Muscle of leg (tissue), 16 donors: ENCODE data around the gene ZNF593. TPM values are rescaled to one million over a fixed set of nuclear protein-coding genes. Genes with fewer than 3 reads are reported as not detected.

Experiments used
- DNase-seq: peaks from one replicate; pipeline ENCODE4 v3.0.0; 2013
- H3K27ac ChIP-seq: one replicate; pipeline ENCODE4 v1.5.1; 2013; ENCODE audit warnings: mild to moderate bottlenecking, low read length, control low read depth
- H3K27me3 ChIP-seq: one replicate; pipeline ENCODE4 v1.6.1; 2013; ENCODE audit warnings: low read length; ENCODE audit not compliant: control insufficient read depth, insufficient read depth
- H3K36me3 ChIP-seq: one replicate; pipeline ENCODE4 v1.6.1; 2013; ENCODE audit warnings: low read length; ENCODE audit not compliant: control insufficient read depth, insufficient read depth
- H3K4me1 ChIP-seq: one replicate; pipeline ENCODE4 v1.6.1; 2013; ENCODE audit warnings: low read length; ENCODE audit not compliant: control insufficient read depth, insufficient read depth
- H3K4me3 ChIP-seq: one replicate; pipeline ENCODE4 v1.5.1; 2013; ENCODE audit warnings: low read length, control low read depth
- H3K9me3 ChIP-seq: replicated peaks from 2 replicates; pipeline ENCODE4 v1.6.1; 2013; ENCODE audit warnings: low read depth, low read length; ENCODE audit not compliant: control insufficient read depth
- WGBS: methylation state at CpG from one replicate; pipeline ENCODE4 v1.1.5; 2013; ENCODE audit warnings: missing lambda C conversion rate; ENCODE audit not compliant: insufficient coverage; 5-methylcytosine and 5-hydroxymethylcytosine counted together
- long read RNA-seq, 11 donors: transcript quantifications; one replicate each; lab custom pipeline, GENCODE V29; 2026
- polyA plus RNA-seq, 8 donors: library from polyadenylated mRNA; unstranded; fragments of 120-200 nt; gene quantifications; one replicate each; pipeline versions ENCODE4 v1.2.1 to v1.2.3, GENCODE V29; 2013; ENCODE audit warnings: inconsistent platforms in 1 of 8, low replicate concordance in 1 of 8; ENCODE audit not compliant: insufficient read length in 8 of 8, insufficient read depth in 1 of 8
- total RNA-seq: library from RNA; stranded (reverse); fragments of 120-200 nt; gene quantifications from one replicate; pipeline ENCODE4 v1.2.4, GENCODE V29; 2013

ZNF593 gene
- total RNA-seq (20.7 TPM), polyA plus RNA-seq (10 to 100 TPM; 18.7 to 25.8 (median 19.3) TPM)
- long read RNA-seq, donor 1, transcript ZNF593-202 (3 exons, 675 nt): major isoform, 13 of 13 reads
- long read RNA-seq, donor 1, partial matches to known transcripts: 0 of 13 reads
- long read RNA-seq, donor 1, other reads (novel, unspliced or antisense): 0 of 13 reads
- long read RNA-seq, donor 2, partial matches to known transcripts: 0 of 1 reads
- long read RNA-seq, donor 2, other reads (novel, unspliced or antisense): 0 of 1 reads
- long read RNA-seq, donor 3, transcript ZNF593-202 (3 exons, 675 nt): major isoform, 10 of 11 reads
- long read RNA-seq, donor 3, partial matches to known transcripts: 0 of 11 reads
- long read RNA-seq, donor 3, other reads (novel, unspliced or antisense): 0 of 11 reads
- long read RNA-seq, donor 4, transcript ZNF593-202 (3 exons, 675 nt): major isoform, 13 of 13 reads
- long read RNA-seq, donor 4, partial matches to known transcripts: 0 of 13 reads
- long read RNA-seq, donor 4, other reads (novel, unspliced or antisense): 0 of 13 reads
- long read RNA-seq, donor 5, transcript ZNF593-202 (3 exons, 675 nt): major isoform, 43 of 44 reads
- long read RNA-seq, donor 5, partial matches to known transcripts: 0 of 44 reads
- long read RNA-seq, donor 5, other reads (novel, unspliced or antisense): 0 of 44 reads
- long read RNA-seq, donor 6, transcript ZNF593-202 (3 exons, 675 nt): major isoform, 41 of 42 reads
- long read RNA-seq, donor 6, partial matches to known transcripts: 0 of 42 reads
- long read RNA-seq, donor 6, other reads (novel, unspliced or antisense): 0 of 42 reads
- long read RNA-seq, donor 7, transcript ZNF593-202 (3 exons, 675 nt): major isoform, 44 of 45 reads
- long read RNA-seq, donor 7, partial matches to known transcripts: 0 of 45 reads
- long read RNA-seq, donor 7, other reads (novel, unspliced or antisense): 0 of 45 reads
- long read RNA-seq, donor 8, transcript ZNF593-202 (3 exons, 675 nt): major isoform, 18 of 18 reads
- long read RNA-seq, donor 8, partial matches to known transcripts: 0 of 18 reads
- long read RNA-seq, donor 8, other reads (novel, unspliced or antisense): 0 of 18 reads
- long read RNA-seq, donor 9, transcript ZNF593-202 (3 exons, 675 nt): major isoform, 20 of 22 reads
- long read RNA-seq, donor 9, partial matches to known transcripts: 0 of 22 reads
- long read RNA-seq, donor 9, other reads (novel, unspliced or antisense): 0 of 22 reads
- long read RNA-seq, donor 10, transcript ZNF593-202 (3 exons, 675 nt): major isoform, 24 of 25 reads
- long read RNA-seq, donor 10, partial matches to known transcripts: 0 of 25 reads
- long read RNA-seq, donor 10, other reads (novel, unspliced or antisense): 0 of 25 reads
- long read RNA-seq, donor 11, transcript ZNF593-202 (3 exons, 675 nt): major isoform, 23 of 23 reads
- long read RNA-seq, donor 11, partial matches to known transcripts: 0 of 23 reads
- long read RNA-seq, donor 11, other reads (novel, unspliced or antisense): 0 of 23 reads

- Histone ChIP-seq H3K4me1 (peaks cover 30% of the 10 kb centered on the region), H3K4me3 (peak within 1 kb of the TSS; percentile 81), H3K36me3 (peaks cover 11% of the 10 kb centered on the region), H3K9me3 (no peaks in the 10 kb centered on the region), H3K27me3 (no peaks in the 10 kb centered on the region), H3K27ac (peak within 1 kb of the TSS; percentile 62)
- peak; percentile 96 for DNase-seq
- under 1% methylated on average over 65 of the region's 76 CpGs for WGBS
Measured at GRCh38 chr1:26169669-26170471, at the start of gene ZNF593. ZNF593 (plus strand) TSS chr1:26169908; CDS start chr1:26169984, 76 bp downstream.

GRCh38 chr1:26121854-26122773 is 47.6 kb upstream of the ZNF593 start:
- Histone ChIP-seq H3K27ac (no peak overlapping the region), H3K4me3 (no peak overlapping the region), H3K36me3 (peaks cover 14% of the 10 kb centered on the region), H3K4me1 (no peaks in the 10 kb centered on the region), H3K9me3 (no peaks in the 10 kb centered on the region), H3K27me3 (no peaks in the 10 kb centered on the region)
- WGBS: 70% methylated on average over 1 of the region's 8 CpGs
- DNase-seq: peak; percentile 31

GRCh38 chr1:26122988-26123973 is 46.4 kb upstream of the ZNF593 start:
- no peak overlapping the region for H3K4me3 ChIP-seq
- peaks cover 14% of the 10 kb centered on the region for H3K36me3 ChIP-seq
- H3K27ac ChIP-seq: no peak overlapping the region
- H3K4me1 ChIP-seq: peaks cover 2% of the 10 kb centered on the region
- no peak for DNase-seq
- WGBS: no CpG with 5 or more reads among the region's 7 CpGs
- H3K9me3 ChIP-seq: no peaks in the 10 kb centered on the region
- H3K27me3 ChIP-seq: no peaks in the 10 kb centered on the region

GRCh38 chr1:26124418-26125331 is 45.0 kb upstream of the ZNF593 start:
- H3K27ac ChIP-seq: no peak overlapping the region
- DNase-seq: no peak
- H3K4me1 ChIP-seq: peaks cover 2% of the 10 kb centered on the region
- no peaks in the 10 kb centered on the region for H3K9me3 ChIP-seq
- no peaks in the 10 kb centered on the region for H3K27me3 ChIP-seq
- no peak overlapping the region for H3K4me3 ChIP-seq
- WGBS: no CpG with 5 or more reads among the region's 4 CpGs
- peaks cover 11% of the 10 kb centered on the region for H3K36me3 ChIP-seq

DNA sequence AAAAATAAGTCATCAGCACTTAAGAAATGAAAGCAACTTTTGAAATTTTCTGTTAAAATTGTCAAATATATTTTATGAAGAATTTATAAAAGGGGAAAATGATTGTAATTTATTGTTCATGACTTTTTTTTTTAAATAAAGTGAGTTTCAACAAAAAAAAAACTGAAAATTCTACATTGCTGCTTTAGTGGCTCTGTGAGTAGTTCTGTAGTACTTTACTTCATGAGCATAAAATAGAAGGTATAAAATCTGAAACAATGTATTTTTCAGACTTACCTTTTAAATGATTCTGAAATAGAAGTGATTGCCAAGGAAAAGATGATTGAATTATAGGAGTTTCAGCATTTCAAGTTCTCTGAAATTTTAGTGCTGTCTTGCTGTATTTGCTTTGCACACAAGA is 44.3 kb upstream of the ZNF593 start:
- Histone ChIP-seq H3K27ac (no peak overlapping the region), H3K27me3 (no peaks in the 10 kb centered on the region), H3K36me3 (peaks cover 8% of the 10 kb centered on the region), H3K4me3 (no peak overlapping the region), H3K9me3 (no peaks in the 10 kb centered on the region), H3K4me1 (peaks cover 2% of the 10 kb centered on the region)
- DNase-seq: no peak

DNA sequence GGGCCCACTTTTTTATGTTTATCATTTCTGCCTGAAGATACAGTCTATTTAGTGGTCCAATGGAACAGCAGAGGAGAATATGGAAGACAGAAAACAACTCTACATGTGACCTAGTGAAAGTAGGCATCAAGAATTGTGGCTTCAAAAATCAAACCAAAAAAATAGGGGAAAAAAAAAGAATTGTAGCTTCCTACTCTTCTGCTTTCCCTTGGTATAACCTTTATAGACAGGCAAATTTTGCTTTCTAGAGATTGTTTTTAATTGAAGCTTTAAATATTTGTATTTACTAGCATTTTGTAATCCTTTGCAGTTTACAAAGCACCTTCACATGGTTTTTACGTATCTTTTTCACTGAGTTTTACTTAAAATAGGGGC is 43.8 kb upstream of the ZNF593 start:
- H3K27ac ChIP-seq: no peak overlapping the region
- H3K27me3 ChIP-seq: no peaks in the 10 kb centered on the region
- no peak for DNase-seq
- WGBS: no CpG with 5 or more reads among the region's 1 CpG
- peaks cover 2% of the 10 kb centered on the region for H3K4me1 ChIP-seq
- peaks cover 8% of the 10 kb centered on the region for H3K36me3 ChIP-seq
- H3K9me3 ChIP-seq: no peaks in the 10 kb centered on the region
- H3K4me3 ChIP-seq: no peak overlapping the region

GRCh38 chr1:26126321-26127084 is 43.2 kb upstream of the ZNF593 start:
- H3K27ac ChIP-seq: no peak overlapping the region
- no peaks in the 10 kb centered on the region for H3K9me3 ChIP-seq
- peaks cover 2% of the 10 kb centered on the region for H3K4me1 ChIP-seq
- H3K36me3 ChIP-seq: peaks cover 8% of the 10 kb centered on the region
- no peaks in the 10 kb centered on the region for H3K27me3 ChIP-seq
- WGBS: 80% methylated on average over 3 of the region's 9 CpGs
- H3K4me3 ChIP-seq: no peak overlapping the region
- no peak for DNase-seq
